HK-2 (cell line): ENCODE measurements around the gene DLX3.
A peak's percentile ranks its signal among the peaks of the same experiment; 100 is the strongest.

Source experiments
- DNase-seq: peaks from one replicate; pipeline ENCODE4 v3.0.0-alpha.2; 2018; ENCODE audit not compliant: unreplicated experiment

DLX3 gene

DNA sequence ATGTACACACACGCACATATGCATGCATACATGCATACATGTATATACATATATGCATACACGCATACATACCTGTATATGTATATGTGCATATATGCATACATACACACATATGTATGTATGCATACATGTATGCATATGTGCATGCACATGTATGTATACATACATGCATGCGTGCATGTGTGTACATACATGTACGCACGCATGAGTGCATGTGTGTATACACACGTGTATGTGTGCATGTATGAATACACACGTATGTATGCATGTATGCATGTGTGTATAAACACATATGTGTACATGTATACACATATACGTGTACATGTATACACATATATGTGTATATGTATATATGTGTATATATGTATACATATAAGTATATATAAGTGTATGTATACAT, 28.5 kb upstream of the DLX3 start:
- no peak for DNase-seq

DNA sequence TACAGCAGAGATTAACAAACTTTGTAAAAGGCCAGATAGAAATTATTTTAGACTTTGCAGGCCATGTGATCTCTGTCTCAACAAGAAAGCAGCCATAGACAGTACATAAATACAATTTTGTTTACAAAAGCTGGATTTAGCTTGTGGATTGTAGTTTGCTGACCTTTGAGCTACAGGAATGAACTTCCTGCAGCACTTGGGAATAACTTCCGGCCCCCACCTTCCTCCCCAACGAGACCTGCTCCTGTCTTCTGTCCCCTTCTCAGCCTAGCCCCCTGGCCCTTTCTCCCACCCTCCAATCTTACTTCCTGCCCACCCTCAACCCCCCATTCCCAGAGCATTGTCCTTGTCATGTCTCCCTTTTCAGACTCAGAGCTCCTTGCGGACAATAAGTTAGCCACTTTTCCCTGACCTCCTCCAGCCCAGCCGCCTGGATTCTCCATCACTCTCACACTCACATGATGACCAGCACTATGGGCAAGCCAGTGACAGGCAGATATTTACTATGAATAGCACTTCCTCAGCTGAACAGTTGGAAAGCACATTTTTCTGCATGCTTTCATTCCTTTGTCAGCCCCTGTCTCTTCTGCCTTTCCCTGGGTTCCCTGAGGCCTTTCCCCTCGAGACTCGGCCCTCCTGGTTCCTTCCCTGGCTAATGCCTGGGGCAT, 27.6 kb upstream of the DLX3 start:
- DNase-seq: no peak

DNA sequence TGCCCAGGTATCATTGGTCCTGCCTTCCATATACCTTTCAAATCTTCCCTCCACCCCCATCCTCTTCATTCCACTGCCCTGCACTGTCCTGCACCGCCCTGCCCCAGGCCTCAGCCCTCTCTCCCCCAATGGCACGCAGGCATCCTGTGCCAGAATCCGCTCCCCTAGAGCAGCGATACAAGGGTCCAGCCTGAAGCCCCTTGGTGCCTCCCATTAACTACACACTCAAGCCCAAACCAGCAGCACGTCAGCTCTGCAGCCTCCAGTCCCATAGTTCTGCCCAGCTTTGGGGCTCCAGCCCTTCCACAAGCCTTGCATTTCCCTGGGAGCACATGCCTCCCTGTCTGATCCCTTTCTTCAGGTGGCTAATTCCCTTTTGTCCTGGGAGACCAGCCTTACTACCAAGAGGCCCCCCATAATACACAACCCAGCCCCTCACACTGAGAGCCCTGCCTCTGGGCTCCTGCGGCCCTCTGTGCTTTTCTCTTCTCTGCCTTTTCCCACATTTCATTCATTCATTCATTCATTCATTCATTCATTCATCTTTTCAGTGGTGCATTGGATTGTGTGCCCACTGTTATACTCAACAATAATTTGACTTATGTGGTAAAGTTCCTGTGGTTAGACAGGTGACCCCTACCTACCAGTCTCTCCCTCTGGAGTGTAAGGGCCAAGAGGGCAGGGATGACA, 26.8 kb upstream of the DLX3 start:
- no peak for DNase-seq

DNA sequence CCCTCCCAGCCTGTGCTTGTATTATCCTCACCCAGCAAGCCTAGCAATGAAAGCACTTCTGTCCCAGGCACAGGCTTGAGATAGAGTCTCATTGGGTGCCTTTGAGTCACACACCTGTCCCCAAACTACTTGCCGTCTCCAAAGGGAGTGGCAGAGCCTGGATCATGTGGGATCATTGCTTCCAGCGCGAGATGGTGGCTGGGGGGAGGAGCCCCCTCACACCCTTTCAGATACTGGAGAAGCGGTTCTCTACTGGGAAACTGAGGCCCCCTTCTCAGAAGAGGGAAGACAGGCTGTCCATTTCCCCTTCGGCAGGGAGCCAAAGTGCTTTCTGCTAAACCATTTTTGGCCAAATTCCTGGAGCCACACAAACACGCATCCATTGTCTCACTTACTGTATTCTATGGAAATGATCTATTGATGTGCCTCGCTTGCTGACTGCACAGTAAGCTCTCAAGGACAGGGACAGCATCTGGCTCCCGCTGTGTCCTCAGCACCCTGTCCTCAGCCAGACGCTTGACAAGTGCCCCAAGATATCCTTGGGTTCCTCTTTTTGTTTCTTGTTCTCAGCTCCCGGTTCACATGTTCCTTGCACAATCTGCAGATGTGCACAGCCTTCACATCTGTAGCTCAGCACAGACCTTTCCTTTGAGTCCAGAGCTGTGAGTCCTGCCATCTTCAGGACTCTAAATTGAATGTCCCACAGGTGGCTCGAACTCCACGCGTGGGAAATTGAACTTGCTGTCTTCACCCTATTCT, 26.0 kb upstream of the DLX3 start:
- DNase-seq: no peak

DNA sequence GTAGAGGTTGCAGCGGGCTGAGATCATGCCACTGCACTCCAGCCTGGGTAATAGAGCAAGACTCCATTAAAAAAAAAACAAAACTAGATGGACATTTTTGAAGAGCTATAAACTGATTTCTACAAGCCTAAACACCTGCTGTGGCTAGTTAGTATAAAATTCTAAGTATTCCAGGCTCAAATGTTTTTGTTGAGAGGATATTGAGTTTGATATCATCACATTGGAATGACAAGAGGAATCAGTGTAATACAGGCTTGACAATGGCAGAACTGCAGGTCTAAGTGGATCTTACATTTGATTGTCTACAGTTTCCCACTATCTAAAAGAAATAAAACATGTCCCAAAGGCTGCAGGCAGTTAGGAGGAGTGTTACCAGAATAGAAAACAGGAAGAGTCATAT, 23.9 kb upstream of the DLX3 start:
- no peak for DNase-seq

DNA sequence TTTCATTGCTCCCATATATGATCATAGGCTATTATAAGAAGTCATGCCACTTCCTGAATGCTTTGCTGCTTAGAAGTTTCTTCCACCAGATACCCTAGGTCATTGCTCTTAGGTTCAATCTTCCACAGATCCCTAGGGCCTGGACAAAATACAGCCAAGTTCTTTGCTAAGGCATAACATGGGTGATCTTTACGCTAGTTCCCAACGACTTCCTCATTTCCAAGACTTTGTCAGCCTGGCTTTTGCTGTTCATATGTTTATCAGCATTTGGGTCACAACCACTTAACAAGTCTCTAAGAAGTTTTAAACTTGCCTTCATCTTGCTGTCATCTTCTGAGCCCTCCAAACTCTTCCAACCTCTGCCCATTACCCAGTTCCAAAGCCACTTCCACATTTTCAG, 20.1 kb upstream of the DLX3 start:
- no peak for DNase-seq

DNA sequence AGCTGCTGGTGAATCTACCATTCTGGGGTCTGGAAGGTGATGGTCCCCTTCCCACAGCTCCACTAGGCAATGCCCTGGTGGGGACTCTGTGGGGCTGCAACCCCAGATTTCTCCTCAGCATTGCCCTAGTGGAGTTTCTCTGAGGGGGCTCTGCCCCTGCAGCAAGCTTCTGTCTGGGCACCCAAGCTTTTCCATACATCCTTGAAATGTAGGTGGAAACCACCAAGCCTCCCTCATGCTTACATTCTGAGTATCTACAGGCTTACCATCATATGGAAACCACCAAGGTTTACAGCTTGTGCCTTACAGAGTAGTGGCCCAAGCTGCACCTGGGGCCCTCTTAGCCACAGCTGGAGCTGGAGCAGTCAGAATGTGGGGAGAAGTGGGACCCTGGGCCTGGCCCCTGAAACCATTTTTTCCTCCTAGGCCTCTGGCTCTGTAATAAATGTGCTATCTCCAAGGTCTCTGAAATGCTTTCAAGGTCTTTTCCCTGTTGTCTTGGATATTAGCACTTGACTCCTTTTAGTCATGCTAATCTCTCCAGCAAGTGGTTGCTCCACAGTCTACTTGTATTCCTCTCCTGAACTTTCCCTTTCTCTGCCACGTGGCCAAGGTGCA, 19.6 kb upstream of the DLX3 start:
- no peak for DNase-seq

DNA sequence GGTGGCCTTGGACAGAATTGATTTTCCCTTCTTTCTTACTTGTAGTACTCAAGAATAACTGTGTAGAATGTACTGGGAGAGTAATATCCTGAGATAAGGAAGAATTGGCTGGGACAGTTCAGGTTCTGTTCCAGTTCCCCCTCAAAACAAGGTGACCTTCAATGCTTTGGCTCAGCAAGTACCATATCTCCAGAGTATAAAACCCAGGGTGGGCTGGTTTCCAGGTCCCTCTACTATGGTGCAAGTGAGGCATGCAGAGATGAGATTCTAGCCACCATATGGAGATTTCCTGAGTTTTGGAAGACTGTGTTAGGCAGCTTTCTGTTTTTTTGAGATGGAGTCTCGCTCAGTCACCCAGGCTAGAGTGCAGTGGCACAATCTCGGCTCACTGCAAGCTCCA, 18.1 kb upstream of the DLX3 start:
- no peak for DNase-seq

DNA sequence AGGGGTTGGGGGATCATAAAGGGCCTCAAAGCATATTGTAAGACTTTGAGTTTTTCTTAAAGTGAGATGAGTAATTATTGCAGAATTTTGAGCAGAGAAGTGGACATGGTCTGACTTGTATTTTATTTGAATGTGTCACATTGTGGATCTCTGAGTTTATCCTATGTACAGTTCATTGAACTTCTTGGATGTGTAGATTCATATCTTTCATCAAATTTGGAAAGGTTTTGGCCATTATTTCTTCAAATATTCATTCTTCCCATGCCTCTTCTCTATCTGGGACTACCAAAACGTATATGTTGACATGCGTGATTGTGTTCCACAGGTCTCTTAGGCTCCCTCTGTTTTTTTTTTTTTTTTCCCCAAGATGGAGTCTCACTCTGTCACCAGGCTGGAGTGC, 14.3 kb upstream of the DLX3 start:
- no peak for DNase-seq

DNA sequence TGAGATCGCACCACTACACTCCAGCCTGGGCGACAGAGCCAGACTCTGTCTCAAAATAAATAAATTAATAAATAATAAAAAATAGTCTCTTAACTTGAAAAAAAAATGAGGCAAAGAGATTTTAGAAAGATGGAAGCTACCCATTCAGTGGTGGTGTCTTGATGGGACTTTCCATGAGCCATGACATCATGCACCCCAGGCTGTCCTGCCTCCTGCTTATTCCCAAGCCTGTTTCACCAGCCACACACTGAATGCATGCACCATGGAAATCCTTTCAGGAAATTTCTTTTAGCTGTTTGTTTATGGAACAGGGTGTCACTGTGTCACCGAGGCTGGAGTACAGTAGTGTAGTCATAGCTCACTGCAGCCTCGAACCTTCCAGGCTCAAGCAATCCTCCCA, 8.9 kb upstream of the DLX3 start:
- no peak for DNase-seq

DNA sequence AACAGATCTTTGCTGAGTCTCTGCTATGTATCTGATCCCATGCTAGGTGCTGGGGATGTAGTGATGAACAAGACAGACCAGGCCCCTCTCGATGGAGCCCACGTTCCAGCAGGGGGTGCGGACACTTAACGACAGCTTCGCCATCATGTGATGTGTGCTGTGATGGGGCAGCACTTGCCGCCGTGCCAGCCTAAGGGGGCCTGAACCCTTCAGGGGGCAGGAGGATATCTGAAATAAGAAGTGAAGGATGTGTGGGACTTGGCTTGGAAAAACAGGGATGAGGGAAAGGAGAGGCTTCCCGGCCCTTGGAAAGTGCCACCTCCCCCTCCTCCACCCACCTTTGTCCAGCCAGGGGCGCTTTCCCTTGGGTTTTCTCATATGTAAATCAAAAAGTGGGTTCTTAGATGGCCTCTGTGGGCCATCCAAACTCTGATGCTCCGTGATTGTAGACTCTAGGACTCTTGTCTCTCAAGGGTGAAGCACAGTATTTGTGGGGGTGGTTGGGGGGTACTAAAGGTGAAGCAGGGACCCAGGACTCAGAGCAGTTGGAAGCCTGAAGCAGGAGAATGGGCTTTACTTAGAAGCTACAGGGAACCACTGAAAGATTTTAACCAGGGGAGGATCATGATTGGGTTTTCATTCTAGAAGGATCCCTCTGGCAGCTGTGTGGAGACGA, 4.0 kb upstream of the DLX3 start:
- no peak for DNase-seq

DNA sequence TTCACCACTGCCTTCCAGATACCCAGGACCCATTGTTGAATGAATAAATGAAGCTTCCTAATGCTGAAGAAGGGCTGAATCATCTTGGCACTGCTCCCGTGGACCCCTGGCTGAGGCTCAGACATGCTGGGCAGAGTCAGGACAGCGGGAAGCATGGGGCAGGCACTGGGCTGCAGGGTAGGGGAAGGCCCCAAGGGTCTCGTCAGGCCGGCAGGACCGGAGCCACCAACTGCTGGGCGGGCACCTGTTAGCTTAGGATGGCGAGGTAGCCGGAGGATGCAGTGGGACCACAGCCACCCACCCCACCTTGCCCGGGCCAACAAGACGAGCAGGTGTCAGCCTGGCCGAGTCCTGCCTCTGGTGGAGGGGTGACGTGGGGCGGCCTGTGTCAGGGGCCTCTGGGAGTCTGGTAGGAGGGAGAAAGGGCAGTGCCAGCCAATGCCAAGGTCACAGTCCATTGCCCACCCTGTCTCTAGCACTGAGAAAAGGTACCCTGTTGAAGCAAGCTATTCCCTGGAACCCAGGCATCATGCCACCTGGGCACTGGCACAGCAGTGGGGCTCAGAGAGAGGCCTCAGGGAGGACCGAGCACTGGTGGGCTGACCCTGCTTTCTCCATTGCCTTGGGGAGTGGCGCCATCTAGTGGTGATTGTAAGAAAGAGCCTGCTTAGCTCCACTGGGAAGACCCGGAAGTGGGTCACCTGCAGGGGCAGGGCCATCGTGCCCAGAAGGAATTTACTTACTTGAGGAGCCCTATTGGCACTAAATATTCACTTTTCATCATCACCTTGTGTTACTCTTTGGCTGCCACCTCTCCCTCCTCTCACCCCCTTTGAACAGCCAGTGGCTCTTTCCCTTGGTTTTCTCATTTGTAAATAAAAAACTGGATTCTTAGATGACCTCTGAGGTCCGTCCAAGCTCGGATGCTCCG, 3.0 kb upstream of the DLX3 start:
- peak; percentile 84 for DNase-seq

DNA sequence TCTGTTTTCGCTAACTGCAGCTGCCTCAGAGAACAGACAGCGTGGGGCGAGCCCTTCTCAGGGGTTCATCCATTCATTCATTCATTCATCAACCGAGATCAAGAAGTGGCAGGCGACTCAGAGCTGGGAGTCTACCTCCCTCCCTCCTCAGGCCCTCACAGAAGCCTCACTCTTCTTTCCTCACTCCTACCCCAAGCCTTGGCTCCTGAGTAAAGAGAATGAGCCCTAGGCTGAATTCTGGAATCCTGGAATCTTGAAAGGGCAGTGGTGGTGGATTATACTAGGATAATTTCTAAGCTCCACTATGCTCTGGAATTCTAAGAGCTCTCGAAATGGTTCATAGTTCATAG, 2.3 kb upstream of the DLX3 start:
- DNase-seq: no peak

DNA sequence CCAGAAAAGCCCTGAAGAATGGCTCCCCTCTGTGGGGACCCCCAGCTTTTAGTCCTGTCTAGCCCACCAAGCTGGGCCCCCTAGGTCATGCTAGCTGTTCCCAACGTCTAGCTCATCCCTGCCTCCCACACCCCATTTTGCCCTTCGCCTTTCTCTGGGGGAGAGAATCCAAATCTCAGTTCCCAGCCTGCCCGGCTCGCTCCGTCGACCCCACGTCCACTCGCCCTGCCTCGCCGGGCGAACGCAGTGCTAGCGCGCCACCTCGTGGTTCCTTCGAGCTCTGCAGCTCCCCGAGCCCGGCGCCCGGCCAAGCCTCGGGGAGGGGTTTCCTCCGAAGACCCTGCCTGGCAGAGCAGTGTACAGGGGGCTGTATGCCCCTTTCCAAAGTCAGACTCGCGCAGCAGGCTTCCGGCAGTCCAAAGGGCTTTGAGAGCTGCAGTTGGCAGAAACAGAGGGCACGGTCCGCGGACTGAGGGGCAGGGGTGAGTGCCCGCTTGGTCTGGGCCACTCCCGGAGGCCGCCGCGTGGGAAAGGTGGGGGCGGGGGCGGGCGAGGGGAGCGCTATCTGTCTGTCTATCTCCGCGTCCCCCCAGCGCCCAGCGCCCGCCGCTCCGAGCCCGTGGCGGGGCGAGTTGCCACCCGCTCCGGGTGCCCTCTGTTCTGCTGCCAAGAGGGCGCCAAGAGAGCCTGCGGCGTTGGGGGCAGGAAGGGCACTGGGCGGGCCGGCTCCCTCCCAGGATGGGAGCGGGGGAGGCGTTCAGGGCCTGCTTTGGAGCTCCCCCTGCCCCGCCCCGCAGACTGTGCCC, 1.7 kb upstream of the DLX3 start:
- DNase-seq: peak; percentile 73

DNA sequence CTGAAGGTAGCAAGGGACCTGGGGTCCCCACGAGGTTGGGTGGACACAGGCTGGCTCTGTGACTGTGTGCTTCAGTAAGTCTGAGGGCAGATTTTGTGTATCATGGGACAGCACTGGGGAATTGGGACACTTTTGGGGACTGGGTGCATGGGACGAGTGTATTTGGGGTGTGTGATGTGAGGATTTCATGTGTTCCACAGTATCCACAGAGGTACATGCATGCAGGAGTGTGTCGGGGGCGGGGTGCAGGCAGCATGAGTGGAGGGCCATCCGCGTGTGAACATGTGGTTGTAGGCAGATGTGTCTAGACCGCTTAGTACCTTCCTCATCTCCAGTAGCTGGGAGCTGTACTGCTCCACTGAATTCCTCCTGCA, 1.1 kb upstream of the DLX3 start:
- no peak for DNase-seq

DNA sequence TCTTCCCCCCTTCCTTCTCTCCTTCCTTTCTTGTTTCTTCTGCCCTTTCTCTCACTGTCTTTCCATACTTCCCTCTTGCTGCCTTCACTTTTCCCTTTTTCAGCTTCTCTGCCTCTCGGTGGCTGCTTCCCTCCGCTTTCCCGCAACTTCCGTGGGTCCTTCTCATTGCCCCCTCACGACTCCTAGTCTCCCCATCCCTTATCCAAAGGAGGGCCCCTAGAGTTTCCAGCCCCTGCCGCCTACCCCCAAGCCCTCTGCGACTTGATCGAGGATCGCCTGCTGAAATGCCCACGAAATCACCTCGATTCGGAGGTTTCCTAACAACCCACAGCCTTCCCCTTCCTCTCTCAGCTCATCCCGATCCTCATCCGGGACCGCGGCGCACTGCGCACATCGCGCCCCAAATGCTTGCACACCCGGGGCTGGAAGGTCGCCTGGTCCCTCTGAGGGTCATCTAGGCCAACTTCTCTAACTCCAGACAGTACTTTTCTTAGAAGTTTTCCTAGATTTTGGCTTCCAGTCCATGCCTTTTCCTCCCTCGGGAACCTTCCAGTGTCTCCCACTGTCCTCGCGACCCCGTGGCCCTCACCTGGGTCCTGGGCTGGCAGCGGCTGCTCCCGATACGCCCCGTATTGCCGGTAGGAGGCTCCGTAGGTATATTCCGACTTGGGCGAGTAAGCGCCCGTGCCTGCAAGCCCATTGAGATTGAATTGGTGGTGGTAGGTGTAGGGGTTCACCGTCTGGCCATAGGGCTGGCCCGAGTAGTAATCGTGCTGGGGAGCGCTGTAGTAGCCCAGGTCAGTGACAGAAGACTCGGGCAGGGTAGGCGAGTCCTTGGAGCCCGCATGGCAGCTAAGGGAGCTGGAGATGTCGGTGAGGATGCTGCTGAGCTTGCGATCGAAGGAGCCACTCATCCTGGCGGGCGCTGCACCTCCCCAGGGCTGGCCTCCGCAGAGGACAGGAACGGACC, 654 bp downstream of the DLX3 start:
- no peak for DNase-seq

DNA sequence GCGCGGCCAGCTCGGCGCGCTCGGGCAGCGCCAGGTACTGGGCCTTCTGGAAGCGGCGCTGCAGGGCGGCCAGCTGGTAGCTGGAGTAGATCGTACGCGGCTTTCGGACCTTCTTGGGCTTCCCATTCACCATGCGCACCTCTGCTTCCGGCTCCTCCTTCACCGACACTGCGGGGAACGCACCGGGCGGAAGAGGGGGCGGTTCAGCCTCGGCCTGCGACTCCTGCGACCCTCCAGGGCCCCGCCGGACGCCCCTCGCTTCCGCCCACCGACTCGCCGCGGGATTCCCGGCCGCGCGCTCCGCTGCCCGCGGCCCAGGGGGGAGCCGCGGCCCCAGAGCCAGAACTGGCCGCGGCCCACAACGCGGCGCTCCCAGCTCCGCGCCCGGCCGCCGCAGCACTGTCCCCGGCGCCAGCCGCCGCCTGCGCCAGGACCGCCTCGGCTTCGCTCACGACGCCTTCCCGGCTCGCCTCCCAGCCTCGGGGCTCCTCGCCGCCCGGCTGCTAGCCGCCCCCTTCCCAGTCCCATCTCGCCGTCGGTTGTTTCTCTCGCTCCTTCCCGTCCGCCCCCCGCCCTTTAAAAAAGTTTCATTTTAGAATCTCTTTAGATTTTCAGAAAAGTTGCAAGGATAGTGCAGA, 1.5 kb downstream of the DLX3 start:
- DNase-seq: peak; percentile 38

DNA sequence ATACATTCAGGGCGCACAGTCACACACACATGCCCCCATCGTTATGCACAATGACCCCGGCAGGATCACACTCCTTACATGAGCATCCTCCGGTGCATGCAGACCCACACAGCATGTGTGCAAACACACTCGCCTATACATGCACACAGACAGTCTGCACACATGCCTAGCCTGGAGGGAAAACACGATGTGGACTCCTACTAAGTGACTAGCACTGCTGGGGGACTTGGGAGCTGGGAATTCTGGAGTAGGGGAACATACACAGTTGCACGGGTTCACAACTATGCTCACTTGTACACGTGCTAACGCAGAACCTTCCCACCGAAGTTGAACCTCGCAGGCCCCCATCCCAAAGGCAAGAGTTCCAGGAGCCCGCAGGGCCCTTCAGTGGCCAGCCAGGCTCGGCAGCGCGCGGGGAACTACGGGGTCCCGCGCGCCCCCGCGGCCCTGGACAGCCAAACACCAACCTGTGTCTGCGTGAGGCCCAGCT, 2.0 kb downstream of the DLX3 start:
- no peak for DNase-seq
